GM19372 (cell line): ENCODE results near the gene ADGRB2.

Experiments used
- ATAC-seq: cut with Tn5 transposase; IDR thresholded peaks from one replicate; pipeline ENCODE4 v1.9.1; 2021; ENCODE audit warnings: mild to moderate bottlenecking, low read depth, moderate library complexity; ENCODE audit not compliant: unreplicated experiment

The ADGRB2 gene

DNA sequence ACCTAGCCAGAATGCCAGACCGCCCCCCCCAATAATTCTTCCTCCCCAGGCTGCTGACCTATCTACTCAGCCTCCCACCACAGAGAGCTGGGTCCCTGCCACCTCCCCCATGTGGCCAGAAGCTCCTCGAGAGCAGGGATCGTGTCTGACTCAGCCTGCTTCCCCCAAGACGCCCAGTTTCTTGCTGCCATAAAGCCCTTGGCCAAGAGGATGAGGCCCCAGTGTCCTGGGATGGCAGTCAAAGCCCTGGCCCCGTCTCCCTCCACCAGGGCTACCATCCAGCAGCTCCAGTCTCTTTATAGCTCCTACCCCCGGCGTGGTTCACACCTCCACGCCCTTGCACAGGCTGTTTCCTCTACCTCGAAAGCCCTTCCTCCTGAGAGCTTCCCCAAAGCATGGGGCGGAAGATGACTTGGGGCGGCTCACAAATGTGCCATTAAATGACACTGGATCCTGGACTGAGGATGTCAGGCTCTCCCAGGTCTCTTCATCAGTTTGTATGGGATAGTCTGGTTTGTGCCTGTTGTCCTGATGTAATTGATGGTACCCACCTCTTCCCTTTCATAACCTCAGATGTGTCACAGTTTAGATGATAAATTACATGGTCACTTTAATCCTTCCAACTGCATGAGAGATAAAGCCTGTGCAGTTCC lies 13.2 kb downstream of the ADGRB2 start:
- ATAC-seq = no peak

DNA sequence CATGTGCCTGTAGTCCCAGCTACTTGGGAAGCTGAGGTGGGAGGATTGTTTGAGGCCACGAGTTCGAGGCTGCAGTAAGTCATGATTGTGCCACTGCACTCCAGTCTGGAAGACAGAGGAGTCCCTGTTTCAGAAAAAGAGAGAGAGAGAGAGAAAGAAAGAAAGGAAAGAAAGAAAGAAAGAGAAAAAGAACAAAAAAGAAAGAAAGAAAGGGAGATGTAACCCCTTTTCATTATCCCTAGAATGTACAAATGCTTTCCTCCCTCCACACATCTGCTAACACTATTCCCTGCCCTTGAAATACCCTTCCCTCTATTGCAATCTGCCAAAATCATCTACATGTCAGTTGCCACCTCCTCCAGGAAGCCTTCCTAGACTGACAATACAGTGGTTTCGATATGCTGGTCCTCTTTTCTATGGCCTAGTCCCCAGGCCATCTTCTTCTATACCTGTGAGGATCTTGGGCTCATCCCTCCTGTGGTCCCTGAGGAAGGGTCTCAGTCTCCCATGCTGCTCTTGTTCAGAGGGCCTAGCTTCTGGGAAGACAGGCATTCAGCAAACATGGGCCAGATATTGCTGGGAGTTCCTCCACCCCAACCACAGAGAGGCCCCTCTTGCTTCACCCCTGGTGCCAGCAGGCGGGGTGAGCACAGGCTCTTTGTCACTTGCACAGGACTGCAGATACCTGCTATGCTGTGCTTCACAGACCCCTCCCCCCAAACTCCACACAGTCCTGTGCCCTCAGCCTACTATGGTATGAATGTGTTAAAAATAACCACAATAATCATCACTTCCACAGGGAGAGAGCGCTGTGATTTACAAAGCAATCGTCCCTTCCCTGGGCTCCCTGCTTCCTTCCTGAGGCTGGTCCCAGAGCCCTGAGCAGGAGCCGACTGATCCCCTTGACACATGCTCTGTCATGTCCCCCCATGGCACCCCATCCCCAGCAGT lies 14.1 kb downstream of the ADGRB2 start:
- ATAC-seq = no peak

DNA sequence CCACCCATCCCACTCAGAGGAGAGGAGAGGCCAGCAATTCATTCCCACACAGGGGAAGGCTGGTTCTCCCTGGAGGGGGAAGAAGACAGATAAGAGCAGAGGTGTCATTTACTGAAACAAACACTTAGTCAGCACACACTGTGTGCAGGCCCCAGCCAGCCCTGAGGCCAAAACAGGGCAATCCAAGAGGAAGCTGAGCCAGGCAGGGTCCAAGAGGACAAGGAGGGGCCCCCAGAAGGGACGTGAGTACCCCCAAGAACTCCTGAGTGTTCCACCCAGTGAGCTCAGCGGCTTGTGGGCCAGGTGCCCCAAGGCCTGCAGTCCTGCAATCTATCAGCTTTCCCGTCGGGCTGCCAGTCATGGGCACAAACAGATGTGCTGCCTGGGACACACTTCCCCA lies 15.8 kb downstream of the ADGRB2 start:
- ATAC-seq = no peak

DNA sequence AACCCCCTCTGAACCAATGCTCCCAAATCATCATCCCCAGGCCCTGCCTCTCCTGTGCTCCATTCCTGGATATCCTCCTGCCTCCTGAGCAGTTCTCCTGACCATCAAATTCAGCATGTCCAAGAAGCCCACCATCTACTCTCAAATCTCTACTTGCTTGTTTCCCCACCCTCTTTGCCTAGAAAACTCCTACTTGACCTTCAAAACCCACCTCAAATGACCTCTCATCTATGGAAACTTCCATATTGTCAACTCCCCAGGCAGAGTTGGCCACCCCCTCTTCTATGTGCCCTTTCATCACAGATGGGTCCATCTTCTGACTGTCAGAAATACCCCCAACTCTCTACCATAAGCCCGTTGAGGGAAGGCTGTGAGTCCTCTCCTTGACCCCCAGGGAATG lies 16.8 kb downstream of the ADGRB2 start:
- no peak for ATAC-seq

DNA sequence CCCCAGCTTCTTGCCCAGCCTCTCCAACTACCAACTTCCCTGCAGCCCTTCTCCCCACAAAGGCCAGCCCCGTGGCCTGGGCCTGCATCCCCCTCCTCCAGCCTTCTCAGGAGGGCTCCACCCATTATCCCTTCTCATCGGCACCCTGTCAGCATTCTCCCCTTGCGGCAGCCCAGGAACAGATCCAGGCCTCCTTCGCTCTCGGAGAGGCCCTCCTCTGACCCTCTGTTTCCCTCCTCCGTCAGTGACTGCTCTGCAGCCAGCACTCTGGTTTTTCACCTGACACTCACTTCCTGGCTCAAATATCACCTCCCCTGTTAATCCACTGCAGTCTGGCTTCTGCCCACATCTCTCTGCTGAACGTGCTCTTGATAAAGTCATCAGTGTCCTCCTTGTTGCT lies 17.5 kb downstream of the ADGRB2 start:
- ATAC-seq = no peak

DNA sequence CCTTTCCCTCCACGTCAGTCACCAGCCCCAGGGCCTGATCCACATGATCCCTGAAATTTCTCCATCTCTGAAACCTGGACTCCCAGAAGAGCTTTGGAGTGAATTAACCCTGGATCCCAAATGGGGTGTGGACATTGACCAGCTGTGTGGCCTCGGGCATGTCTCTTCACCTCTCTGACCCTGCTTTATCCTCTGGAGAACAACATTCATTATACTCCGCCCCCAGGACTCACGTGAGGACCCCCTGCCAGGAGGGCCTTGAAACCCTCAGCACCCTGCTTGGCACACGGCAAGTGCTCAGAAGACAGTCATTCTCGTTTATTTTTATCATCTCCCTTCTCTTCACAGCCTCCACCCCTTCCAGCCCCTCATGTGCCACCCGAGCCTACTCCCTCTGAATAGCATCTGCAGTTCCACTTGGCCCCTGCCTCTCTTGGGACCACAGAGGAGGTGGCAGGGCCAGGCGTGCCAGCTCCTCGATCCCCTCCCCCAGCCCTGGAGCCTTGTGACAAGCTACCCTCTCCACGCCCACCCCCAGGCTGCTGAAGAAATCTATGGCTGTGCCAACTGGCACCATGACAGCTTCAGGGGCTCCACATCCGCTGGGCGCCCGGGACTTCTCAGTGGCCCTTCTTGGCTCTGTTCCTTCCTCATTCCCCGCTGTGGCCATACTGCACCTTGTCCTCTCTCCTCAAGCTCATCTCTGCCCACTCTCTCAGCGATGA lies 18.0 kb downstream of the ADGRB2 start:
- no peak for ATAC-seq

DNA sequence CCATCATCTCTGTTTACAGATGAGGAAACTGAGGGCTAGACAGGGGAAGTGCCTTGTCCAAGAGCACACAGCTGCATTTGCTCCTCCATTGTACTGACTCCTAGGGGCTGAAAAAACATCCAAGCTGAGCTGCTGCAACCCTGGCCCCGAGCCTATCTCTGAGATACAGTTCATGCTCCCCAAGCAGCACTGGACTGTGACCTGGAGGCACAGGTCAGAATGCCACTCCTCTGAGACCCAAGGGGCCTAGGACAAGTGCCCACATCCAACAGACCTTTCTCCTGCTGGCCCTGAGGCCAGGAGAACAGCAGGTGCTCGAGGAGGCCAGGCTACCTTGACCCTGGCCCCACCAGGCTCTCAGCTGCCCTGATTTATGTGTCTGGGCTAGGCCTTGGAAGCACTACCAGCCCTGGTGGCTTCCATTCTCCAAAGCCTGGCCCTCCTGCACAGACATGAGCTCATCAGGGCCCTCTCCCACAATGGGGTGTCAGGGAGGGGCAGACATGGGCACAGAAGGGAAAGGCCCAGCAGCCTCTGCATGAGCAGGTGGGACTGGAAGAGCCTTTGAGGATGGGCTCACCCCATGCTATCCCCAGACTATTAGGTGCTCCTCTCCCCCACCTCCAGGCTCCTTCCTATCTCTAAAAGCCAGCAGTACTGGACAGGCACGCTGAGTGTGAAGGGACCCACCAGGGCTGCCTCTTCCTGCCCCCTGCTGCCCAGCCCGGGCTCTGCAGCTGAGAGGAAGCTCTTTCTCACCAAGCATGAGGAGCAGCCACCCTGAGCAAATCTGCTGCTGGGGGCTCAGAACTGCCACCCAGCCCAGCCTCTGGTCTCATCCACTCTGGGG lies 18.8 kb downstream of the ADGRB2 start:
- ATAC-seq = no peak

DNA sequence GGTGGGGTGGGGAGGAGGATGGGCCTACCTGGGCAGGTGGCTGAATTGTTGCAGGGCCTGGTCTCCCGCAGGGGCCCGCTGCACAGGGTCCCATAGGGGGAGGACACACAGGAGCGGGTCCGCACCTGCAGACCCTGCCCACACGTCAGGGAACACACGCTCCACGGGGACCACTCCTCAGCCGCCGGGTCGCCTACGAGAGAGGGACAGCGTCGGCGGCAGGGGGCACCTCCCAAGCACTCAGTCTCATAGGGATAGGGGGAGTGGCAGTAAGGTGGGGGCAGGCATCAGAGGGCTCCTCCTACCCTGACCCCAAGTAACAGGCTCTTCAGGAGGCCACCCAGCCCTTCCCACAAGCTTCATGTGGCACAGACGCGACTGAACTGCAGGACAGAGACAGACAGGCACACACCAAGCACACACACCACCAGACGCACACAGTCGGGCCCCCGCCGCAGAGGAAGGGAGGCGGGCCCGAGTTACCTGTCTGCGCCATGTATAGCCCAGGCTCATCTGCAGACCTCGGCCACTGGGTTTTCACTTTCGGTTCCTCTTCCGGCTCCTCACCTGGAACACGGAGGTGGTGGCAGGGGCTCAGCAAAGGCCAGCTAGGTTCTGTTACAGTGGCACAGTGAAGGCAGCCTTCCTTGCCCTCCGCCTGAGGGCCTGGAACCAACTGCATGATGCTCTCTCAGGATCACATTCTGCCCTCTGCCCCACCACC lies 19.8 kb downstream of the ADGRB2 start:
- ATAC-seq = peak; percentile 51

DNA sequence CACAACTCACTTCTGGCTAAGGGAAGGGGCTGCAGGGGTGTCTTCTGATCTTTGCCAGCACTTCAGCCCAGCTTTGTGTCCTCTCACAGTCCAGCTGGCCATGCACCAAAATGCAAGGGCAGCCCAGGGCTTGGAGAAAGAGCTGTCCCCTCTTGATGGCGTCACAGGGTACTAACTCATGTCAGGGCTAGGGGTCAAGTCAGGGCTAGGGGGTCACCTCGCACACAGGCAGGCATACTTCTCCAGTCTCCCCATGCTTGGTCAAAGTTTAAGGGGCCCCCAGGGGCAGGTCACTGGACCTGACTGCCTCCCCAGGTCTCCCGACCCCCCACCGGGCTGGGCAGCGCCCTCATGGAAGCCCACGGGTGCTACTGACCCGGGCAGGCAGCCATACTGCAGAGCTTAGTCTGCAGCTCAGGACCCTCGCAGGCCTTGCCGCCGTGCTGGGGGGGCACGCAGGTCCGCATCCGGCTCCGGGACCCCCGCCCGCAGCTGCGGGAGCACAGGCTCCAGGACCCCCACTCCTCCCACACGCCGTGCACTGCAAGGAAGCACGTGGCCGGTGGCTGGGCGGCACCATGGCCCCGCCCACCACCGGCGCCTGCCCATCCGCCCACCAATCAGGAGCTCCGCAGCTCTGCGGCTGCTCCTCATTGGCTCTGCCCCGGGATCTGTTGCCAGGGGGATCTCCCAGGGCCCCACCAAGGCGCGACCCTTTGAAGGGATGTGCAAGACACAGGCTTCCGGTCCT lies 21.5 kb downstream of the ADGRB2 start:
- no peak for ATAC-seq

DNA sequence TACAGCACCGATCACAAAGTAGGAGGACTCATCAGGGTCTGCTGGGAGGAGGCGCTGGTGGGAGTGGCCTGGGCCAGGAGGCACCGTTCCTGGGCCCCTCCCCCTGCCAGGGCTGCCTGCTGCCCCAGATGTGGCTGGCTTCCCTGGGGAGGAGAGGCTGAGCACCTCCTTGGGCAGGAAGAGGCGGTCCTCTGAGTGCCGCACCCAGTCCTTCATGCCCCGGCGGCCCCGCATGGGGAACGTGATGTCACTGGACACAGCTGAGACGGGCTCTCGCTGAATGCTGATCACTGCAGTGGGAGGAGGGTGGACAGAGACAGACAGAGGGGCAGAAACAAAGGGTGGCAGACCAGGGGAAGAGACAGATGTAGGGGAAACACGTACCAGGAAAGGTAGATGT lies 24.8 kb downstream of the ADGRB2 start:
- no peak for ATAC-seq

DNA sequence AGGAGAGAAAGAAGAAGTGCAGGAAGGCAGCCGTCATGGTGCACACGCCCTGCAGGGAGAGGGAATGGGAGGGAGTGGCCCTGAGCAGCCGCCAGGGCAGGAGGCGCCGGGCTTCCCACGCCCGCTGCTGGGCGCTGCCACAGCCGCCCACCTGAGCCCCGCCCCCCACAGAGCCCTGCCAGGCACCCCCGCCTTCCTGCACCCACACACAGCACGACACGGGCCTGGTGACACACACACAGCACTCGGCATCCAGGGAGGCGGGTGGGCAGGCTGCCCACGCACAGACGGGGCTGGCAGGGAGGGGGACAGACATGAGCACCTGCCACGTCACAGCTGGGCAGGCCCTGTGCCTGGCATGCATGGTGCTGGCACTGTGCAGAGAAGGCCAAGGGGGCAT lies 27.5 kb downstream of the ADGRB2 start:
- ATAC-seq = no peak

DNA sequence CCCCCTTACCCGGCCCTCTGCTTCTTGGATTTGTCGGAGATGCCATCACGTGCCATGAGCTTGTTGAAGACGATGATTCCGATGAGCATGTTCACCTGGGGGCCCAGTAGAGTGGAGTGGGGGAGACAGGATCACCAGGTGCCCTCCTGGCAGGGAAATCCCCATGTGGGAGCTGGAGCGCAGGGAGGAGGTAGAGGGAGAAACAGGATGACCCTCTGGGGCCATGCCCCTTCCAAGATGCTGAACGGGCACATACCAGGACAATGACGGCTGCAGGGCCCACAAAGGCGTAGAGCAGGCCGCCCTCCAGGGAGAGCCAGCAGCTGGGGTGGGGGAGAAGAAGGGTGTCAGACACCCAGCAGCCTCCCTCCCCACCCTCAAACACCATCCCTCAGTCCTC lies 28.6 kb downstream of the ADGRB2 start:
- no peak for ATAC-seq

DNA sequence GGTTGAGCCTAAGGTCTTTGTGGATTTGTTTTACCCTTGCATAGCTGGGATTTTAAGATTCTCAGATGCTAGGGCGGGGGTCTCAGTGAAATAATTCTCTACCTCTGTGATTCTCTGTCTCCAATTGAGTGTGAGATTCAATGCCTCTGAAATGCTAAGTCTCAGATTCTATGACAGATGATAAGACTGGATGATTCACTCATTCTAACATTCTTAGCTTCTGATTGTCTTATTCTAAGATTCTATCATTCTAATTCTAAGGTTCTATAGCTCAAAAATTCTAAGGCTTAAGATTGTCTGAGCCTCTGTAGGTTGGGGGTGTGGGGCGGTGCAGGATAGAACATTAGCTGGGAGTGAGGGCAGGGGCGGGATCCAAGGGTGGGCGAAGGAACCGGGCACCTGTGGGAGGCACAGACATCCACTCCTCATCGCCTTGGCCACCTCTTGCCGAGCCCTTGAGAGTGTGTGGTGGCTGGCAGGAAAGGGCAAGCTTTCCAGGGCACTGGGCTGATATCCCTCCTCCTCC lies 29.5 kb downstream of the ADGRB2 start:
- ATAC-seq = no peak

DNA sequence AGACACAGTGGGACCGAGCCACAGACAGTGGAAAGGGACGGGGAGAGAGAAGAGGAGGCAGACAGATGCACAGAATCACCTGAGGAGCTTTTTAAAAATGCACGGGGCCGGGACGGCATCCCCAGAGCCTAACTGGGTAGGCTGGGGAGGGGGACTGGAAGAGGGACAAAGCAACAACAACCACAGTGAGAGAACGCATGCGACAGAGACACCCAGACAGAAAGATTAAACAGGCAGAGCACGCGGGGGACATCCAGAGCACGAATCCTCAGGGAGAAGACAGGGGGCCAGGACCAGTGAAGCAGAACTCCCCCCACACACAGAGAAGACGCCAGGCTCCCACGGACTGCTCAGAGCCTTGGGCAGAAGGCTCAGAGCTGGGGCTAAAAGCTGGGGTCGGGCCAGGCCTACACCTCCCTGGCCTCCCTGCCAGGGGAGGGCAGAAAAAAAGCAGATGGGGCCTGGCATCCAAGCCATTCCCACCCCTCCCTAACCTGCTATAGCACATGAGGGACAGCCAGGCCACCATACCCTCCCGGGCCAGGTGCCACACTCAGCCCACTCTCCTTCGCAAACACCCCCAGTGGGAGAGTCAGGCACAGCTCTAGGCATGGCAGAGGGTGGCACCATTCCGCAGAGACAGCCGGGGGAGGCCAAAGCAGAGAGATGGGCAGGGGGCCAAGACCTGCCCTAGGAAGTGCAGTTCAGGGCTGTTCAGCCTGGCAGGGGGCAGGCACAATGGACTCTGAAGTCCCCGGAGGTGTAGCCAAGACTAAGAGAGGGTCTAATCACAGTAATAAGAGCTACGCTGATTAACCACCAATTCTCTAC lies 30.5 kb downstream of the ADGRB2 start:
- no peak for ATAC-seq

DNA sequence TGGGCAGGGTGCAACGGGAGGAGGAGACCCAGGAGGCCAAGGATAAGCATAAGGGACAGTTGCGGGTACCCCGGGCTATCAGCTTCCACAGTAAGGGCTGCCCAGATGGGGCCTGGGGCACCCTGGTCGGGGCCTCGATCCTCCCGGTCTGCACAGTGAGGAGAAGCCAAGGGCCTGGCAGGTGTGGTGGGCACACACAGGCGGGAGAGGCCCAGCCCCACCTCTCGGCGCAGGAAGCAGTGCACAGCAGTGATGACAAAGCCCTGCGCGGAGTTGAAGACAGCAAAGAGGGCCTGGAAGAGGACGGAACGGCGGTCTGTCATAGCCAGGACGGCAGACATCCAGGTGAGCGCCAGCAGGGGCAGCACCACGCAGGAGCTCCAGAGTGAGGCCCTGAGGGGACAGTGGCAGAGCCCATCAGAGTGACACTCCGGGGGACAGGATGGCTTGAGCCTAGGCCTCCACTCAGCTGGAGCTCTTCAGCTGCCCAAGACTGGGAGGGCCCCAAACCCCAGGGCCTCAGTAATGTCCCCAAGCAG lies 31.3 kb downstream of the ADGRB2 start:
- ATAC-seq = no peak

DNA sequence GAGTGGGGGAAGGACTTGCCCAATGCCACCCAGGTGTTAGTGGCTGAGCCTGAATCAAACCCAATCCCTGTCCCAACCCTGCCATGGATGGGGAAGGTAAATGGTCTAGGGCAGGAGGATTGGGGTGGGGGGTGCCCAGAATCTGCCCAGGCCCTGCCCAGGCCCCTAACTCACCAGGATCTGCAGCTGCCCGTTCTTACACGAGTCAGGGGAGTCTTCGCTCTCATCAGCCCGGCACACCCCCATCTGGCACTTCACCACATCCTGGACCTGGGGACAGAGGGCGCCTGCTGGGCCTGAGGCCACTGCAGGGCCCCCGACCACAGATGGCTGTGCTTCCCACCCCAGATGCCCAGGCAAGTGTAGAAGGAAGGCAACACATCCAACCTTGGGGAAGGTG lies 31.8 kb downstream of the ADGRB2 start:
- ATAC-seq = no peak

DNA sequence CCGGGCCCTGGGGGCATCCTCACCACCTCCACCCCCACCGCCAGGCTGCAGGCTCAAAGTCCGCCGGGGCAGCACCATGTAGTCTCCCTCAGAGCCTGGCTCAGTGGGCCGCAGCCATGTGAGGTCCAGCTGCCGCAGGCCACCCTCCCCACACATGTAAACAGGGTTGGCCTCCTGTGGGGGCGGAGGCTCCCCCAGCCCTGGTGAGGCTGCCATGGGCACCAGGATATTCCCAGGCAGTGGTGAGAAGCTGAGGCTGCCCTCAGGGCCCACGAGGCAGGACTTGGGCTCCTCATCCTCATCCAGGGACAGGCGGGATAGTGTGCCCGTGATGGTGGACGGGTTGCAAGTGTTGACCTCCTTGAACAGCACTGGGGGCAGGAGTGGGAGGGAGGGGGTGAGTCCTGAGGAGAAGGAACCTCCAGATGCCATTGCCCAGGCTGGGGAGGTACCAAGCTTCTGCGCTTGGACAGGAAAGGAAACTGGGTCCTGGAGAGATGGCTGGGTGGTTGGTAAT lies 33.0 kb downstream of the ADGRB2 start:
- no peak for ATAC-seq
